Raji (cell line): ENCODE results near the gene KPNA5.

Source experiments
- POLR2A ChIP-seq: IDR thresholded peaks from 2 replicates; pipeline ENCODE4 v1.6.1; 2011; ENCODE audit warnings: low read depth, low read length, control low read depth; ENCODE audit not compliant: insufficient read depth

Gene KPNA5

GRCh38 chr6:116680880-116681672, at the start of gene KPNA5:
KPNA5 (plus strand) TSS chr6:116681211; CDS start chr6:116681335, 124 bp downstream.
- peak; percentile 100 for TF ChIP-seq POLR2A

- no peak for TF ChIP-seq POLR2A
Observed at GRCh38 chr6:116631379-116631990, 49.5 kb upstream of the KPNA5 start.

GRCh38 chr6:116633685-116634084, 47.3 kb upstream of the KPNA5 start:
- no peak for TF ChIP-seq POLR2A

- TF ChIP-seq POLR2A = no peak
Observed at GRCh38 chr6:116648156-116648555, 32.9 kb upstream of the KPNA5 start.

- no peak for TF ChIP-seq POLR2A
Observed at GRCh38 chr6:116649129-116649528, 31.9 kb upstream of the KPNA5 start.

- no peak for TF ChIP-seq POLR2A
Observed at GRCh38 chr6:116651916-116652315, 29.1 kb upstream of the KPNA5 start.

GRCh38 chr6:116661594-116661993, 19.4 kb upstream of the KPNA5 start:
- no peak for TF ChIP-seq POLR2A

- no peak for TF ChIP-seq POLR2A
Observed at GRCh38 chr6:116662202-116662601, 18.8 kb upstream of the KPNA5 start.

GRCh38 chr6:116663308-116663707, 17.7 kb upstream of the KPNA5 start:
- no peak for TF ChIP-seq POLR2A

- no peak for TF ChIP-seq POLR2A
Observed at GRCh38 chr6:116665464-116665863, 15.5 kb upstream of the KPNA5 start.

GRCh38 chr6:116666869-116667268, 14.1 kb upstream of the KPNA5 start:
- no peak for TF ChIP-seq POLR2A

- no peak for TF ChIP-seq POLR2A
Observed at GRCh38 chr6:116667623-116668022, 13.4 kb upstream of the KPNA5 start.

- no peak for TF ChIP-seq POLR2A
Observed at GRCh38 chr6:116672306-116672705, 8.7 kb upstream of the KPNA5 start.

- TF ChIP-seq POLR2A = no peak
Observed at GRCh38 chr6:116676021-116676420, 5.0 kb upstream of the KPNA5 start.

- TF ChIP-seq POLR2A = no peak
Observed at GRCh38 chr6:116682334-116682712, 1.3 kb downstream of the KPNA5 start.

GRCh38 chr6:116685437-116685993, 4.5 kb downstream of the KPNA5 start:
- no peak for TF ChIP-seq POLR2A
